GM21529 (cell line): Measurements from ENCODE around the gene ELF3.
"Not testable (repeated sequence)": the region's sequence is repeated elsewhere in the genome, so short reads cannot be mapped to it uniquely, and the experiment has no call there.

Experiments
- ATAC-seq: cut with Tn5 transposase; IDR thresholded peaks from one replicate; pipeline ENCODE4 v1.9.1; 2021; ENCODE audit not compliant: unreplicated experiment

ELF3 gene

DNA sequence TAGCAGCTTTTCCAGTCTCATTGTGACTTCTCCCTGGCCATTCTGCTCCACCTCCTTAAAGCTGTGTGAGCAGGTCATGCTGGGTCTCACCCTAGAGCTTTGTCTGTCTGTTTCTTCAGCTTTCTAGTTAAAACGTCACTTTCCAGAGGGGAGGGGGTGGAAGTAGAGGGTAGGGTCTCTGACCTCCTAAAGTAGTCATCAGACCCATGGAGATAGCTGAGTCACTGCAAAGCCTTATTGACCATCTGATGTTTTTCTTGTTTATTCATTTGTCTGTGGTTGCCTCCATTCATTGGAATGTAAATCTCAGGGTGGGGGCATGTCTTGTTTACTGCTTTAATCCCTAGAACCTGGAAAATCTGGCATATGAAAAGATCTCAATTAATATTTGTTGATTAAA lies 52.7 kb downstream of the ELF3 start:
- ATAC-seq, result no peak

DNA sequence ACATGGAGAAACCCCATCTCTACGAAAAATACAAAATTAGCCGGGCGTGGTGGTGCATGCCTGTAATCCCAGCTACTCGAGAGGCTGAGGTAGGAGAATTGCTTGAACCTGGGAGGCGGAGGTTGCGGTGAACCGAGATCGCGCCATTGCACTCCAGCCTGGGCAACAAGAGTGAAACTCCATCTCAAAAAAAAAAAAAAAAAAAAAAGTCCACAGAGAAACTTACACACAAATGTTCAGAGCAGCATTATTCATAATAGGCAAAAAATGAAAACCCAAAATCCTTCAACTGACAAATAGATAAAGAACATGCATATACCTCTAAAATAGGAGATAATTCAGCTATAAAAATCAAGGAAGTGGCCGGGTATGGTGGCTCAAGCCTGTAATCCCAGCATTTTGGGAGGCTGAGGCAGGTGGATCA lies 54.5 kb downstream of the ELF3 start:
- not testable (repeated sequence) for ATAC-seq
